ENCODE results near the gene CCNE1.

Gene CCNE1

GRCh38 chr19:29840066-29840950 lies 28.5 kb downstream of the CCNE1 start:
- Mint-ChIP-seq H3K27ac (peak overlapping the region; percentile 39), H3K27me3 (peaks cover 7% of the 10 kb centered on the region), H3K4me3 (no peak overlapping the region), H3K4me1 (peaks cover 8% of the 10 kb centered on the region), H3K9me3 (no peaks in the 10 kb centered on the region), H3K36me3 (no peaks in the 10 kb centered on the region)
- ATAC-seq (ENCODE audit: low read depth) (no peak), DNase-seq (ENCODE audit: low spot score in 2 of 2) (no peak)

- ATAC-seq (ENCODE audit: low read depth): no peak
- DNase-seq (ENCODE audit: low spot score in 2 of 2): no peak
Observed at GRCh38 chr19:29841209-29841558, 29.4 kb downstream of the CCNE1 start.

GRCh38 chr19:29841559-29842367 lies 30.0 kb downstream of the CCNE1 start:
- no peak overlapping the region for H3K4me3 Mint-ChIP-seq
- no peak for ATAC-seq (ENCODE audit: low read depth)
- no peaks in the 10 kb centered on the region for H3K36me3 Mint-ChIP-seq
- peaks cover 5% of the 10 kb centered on the region for H3K27me3 Mint-ChIP-seq
- no peaks in the 10 kb centered on the region for H3K9me3 Mint-ChIP-seq
- DNase-seq (ENCODE audit: low spot score in 2 of 2): no peak
- no peak overlapping the region for H3K27ac Mint-ChIP-seq
- peaks cover 16% of the 10 kb centered on the region for H3K4me1 Mint-ChIP-seq

More at GRCh38 chr19:29841209-29841558, 29.4 kb downstream of the CCNE1 start:
- Mint-ChIP-seq H3K4me1 (peaks cover 16% of the 10 kb centered on the region), H3K9me3 (no peaks in the 10 kb centered on the region), H3K36me3 (no peaks in the 10 kb centered on the region), H3K4me3 (no peak overlapping the region), H3K27ac (no peak overlapping the region), H3K27me3 (peaks cover 5% of the 10 kb centered on the region)

DNA sequence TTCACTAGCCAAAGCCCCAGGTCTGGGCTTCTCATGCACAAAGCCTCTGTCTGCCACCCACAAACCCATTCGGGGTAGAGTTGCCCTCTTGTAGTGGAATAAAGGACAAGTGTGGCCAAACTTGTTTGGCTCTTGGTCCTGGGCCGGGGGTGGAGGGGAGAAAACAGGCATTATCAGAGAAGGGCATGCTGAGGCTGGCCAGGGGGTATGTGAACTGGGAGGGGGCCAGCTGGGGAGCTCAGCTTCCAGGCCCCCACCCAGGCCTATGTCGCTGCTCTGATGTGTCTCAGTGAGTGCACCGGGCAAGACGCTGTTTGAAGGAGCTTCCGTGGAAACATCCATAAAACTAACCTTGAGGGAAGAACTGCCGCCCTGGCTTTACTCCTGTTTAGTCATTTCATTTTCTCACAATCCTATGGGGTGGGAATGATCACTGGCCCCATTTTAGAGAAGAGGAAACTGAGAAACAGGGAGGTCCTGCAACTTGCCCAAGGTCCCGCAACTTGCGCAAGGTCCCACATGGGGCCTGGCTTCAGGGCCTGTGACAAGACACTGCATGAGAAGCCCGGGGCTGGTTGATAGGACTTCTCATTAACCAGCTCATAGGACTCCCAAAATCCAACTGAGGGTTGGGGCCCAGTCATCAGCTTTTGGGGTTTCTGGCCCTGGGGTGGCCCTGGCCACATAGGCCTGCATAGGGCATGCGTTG lies 30.8 kb downstream of the CCNE1 start:
- Mint-ChIP-seq H3K4me3 (no peak overlapping the region), H3K4me1 (peaks cover 11% of the 10 kb centered on the region), H3K36me3 (no peaks in the 10 kb centered on the region), H3K27ac (no peak overlapping the region), H3K9me3 (no peaks in the 10 kb centered on the region), H3K27me3 (peaks cover 5% of the 10 kb centered on the region)
- no peak for DNase-seq (ENCODE audit: low spot score in 2 of 2)
- no peak for ATAC-seq (ENCODE audit: low read depth)

GRCh38 chr19:29843180-29844051 lies 31.6 kb downstream of the CCNE1 start:
- ATAC-seq (ENCODE audit: low read depth): no peak
- peak overlapping the region; percentile 72 for H3K4me3 Mint-ChIP-seq
- H3K9me3 Mint-ChIP-seq: no peaks in the 10 kb centered on the region
- H3K27me3 Mint-ChIP-seq: peaks cover 7% of the 10 kb centered on the region
- peaks cover 8% of the 10 kb centered on the region for H3K4me1 Mint-ChIP-seq
- no peaks in the 10 kb centered on the region for H3K36me3 Mint-ChIP-seq
- no peak overlapping the region for H3K27ac Mint-ChIP-seq
- peak in 1 of 2 donors; percentile 37 for DNase-seq (ENCODE audit: low spot score in 2 of 2)

GRCh38 chr19:29844891-29845573 lies 33.2 kb downstream of the CCNE1 start:
- peak; percentile 73 for ATAC-seq (ENCODE audit: low read depth)
- peak overlapping the region; percentile 16 for H3K27ac Mint-ChIP-seq
- H3K4me1 Mint-ChIP-seq: peaks cover 8% of the 10 kb centered on the region
- peak in 1 of 2 donors; percentile 95 for DNase-seq (ENCODE audit: low spot score in 2 of 2)
- H3K9me3 Mint-ChIP-seq: no peaks in the 10 kb centered on the region
- peak overlapping the region; percentile 85 for H3K4me3 Mint-ChIP-seq
- no peaks in the 10 kb centered on the region for H3K36me3 Mint-ChIP-seq
- peaks cover 7% of the 10 kb centered on the region for H3K27me3 Mint-ChIP-seq

- H3K36me3 Mint-ChIP-seq: no peaks in the 10 kb centered on the region
- peaks cover 8% of the 10 kb centered on the region for H3K4me1 Mint-ChIP-seq
- H3K27ac Mint-ChIP-seq: peak overlapping the region; percentile 16
- ATAC-seq (ENCODE audit: low read depth): no peak
- DNase-seq (ENCODE audit: low spot score in 2 of 2): no peak
- peak overlapping the region; percentile 85 for H3K4me3 Mint-ChIP-seq
- peaks cover 6% of the 10 kb centered on the region for H3K27me3 Mint-ChIP-seq
- no peaks in the 10 kb centered on the region for H3K9me3 Mint-ChIP-seq
Observed at GRCh38 chr19:29845574-29846176, 33.9 kb downstream of the CCNE1 start.

DNA sequence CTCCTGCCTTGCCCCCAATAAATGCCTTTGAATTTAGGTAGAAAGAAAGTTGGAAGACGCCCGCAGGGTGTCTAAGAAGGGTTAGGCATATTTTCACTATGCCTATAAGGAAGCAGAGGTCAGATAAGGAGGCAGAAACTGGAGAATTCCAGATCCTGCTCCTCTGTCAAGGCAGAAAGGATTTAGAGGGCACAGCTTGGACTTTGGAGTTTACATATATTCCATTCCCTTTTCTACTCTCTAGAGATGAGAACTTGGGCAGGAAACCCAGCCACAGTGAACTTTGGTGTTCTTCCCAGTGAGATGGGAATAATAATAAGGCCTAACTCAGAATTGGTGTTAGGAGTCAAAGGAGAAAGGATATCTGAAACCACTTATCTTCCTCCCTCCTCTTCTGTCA lies 37.4 kb downstream of the CCNE1 start:
- no peak for DNase-seq (ENCODE audit: low spot score in 2 of 2)
- no peaks in the 10 kb centered on the region for H3K36me3 Mint-ChIP-seq
- ATAC-seq (ENCODE audit: low read depth): no peak
- no peaks in the 10 kb centered on the region for H3K9me3 Mint-ChIP-seq
- H3K4me1 Mint-ChIP-seq: peaks cover 8% of the 10 kb centered on the region
- H3K27ac Mint-ChIP-seq: no peak overlapping the region
- H3K4me3 Mint-ChIP-seq: no peak overlapping the region
- peaks cover 5% of the 10 kb centered on the region for H3K27me3 Mint-ChIP-seq

DNA sequence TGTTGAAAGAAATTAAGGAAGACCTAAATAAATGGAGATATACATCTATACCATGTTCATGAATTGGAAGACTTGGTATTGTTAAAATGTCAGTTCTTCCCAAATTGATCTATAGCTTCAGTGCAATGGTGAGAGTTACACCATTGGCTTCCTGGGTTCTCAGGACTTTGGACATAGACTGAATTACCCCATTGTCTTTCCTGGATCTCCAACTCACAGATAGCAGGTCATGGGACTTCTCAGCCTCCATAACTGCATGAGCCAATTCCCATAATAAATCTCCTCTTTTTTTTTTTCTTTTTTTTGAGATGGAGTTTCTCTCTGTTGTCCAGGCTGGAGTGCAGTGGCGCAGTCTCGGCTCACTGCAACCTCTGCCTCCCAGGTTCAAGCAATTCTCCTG lies 38.7 kb downstream of the CCNE1 start:
- no peak overlapping the region for H3K27ac Mint-ChIP-seq
- no peaks in the 10 kb centered on the region for H3K9me3 Mint-ChIP-seq
- H3K36me3 Mint-ChIP-seq: no peaks in the 10 kb centered on the region
- peaks cover 5% of the 10 kb centered on the region for H3K27me3 Mint-ChIP-seq
- DNase-seq (ENCODE audit: low spot score in 2 of 2) (no peak), ATAC-seq (ENCODE audit: low read depth) (no peak)
- H3K4me3 Mint-ChIP-seq: no peak overlapping the region
- H3K4me1 Mint-ChIP-seq: peaks cover 5% of the 10 kb centered on the region

DNA sequence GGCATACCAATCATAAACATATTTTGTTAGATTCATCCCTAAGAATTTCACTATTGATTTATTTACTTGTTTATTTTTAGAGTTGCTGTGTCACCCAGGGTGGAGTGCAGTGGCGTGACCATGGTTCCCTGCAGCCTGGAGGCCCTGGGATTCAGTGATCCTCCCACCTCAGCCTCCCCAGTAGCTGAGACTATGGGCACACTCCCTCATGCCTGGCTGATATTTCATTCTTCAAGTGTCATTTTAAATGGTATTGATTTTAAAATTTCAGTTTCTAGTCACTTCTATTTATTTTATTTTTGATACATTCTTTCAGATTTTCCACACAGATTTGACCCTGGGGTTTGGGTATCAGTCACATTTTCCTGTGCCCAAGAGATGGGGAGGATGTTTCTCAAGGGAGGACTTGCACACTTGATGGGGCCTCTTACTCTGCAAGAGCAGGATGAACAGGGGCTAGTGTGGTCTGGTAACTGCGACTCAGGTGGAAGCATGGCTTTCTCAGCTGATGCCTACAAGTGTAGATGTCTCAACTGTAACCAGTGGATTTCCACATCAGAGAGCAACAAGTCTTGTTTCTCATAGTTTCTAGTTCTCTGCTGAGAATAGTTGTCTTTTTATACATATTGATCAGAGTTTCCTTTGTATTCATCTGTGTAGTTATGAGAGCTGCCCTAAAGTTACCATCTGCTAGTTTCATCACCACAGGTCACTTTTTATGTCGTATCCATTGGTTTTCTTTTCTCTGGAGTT lies 40.2 kb downstream of the CCNE1 start:
- Mint-ChIP-seq H3K4me3 (no peak overlapping the region), H3K4me1 (no peaks in the 10 kb centered on the region), H3K27me3 (peaks cover 5% of the 10 kb centered on the region), H3K9me3 (no peaks in the 10 kb centered on the region), H3K27ac (no peak overlapping the region), H3K36me3 (no peaks in the 10 kb centered on the region)
- ATAC-seq (ENCODE audit: low read depth) (no peak), DNase-seq (ENCODE audit: low spot score in 2 of 2) (no peak)

DNA sequence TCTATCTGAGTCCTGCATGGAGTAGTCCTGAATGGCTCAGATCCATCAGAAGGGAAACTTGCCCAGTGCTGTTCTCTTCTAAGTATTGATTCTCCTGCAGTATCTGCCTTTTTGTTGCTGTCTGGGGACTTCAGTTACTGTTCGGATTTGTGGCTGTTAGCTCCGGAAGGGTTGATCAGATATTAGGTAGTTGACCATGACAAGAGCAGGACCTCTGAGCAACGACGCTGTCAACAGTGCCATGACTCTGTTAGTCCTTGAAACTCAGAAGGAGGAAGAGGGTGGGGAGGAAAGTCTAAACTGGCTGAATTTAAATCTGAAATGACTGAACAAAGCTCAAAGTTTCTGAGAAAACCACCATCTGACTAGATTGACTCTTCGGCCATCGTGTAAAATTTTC lies 42.2 kb downstream of the CCNE1 start:
- Mint-ChIP-seq H3K4me3 (no peak overlapping the region), H3K27ac (no peak overlapping the region), H3K4me1 (no peaks in the 10 kb centered on the region), H3K27me3 (peaks cover 4% of the 10 kb centered on the region), H3K9me3 (no peaks in the 10 kb centered on the region), H3K36me3 (no peaks in the 10 kb centered on the region)
- DNase-seq (ENCODE audit: low spot score in 2 of 2) (no peak), ATAC-seq (ENCODE audit: low read depth) (no peak)

DNA sequence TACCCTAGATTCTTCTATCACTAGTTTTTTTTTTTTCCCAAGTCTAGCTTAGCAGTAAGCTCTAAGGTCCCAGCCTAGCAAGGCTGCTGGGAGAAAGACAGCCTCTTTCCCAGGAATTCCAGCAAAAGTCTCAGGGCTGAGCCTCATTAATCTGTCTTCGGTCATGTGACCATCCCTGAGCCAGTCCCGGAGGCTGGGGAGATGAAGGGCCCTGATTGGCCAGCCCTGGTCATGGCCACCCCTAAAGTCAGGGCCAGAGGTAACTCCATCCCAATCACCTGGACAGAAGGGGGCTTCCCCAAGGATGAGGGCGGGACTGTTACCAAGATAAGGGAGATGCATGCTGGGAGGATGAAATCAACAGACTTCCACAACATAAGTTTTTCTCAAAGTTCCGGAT lies 43.3 kb downstream of the CCNE1 start:
- peaks cover 4% of the 10 kb centered on the region for H3K27me3 Mint-ChIP-seq
- H3K4me1 Mint-ChIP-seq: no peaks in the 10 kb centered on the region
- no peaks in the 10 kb centered on the region for H3K36me3 Mint-ChIP-seq
- ATAC-seq (ENCODE audit: low read depth) (no peak), DNase-seq (ENCODE audit: low spot score in 2 of 2) (no peak)
- H3K27ac Mint-ChIP-seq: no peak overlapping the region
- no peak overlapping the region for H3K4me3 Mint-ChIP-seq
- H3K9me3 Mint-ChIP-seq: no peaks in the 10 kb centered on the region
